Inflammatory macrophage treated with lipopolysaccharide for 4 hours (primary cell): ENCODE measurements around the gene SEC24D.

Experiments used
- DNase-seq: peaks from one replicate; pipeline ENCODE4 v3.0.0-alpha.2; 2020

SEC24D gene

GRCh38 chr4:118772081-118772766, 63.7 kb downstream of the SEC24D start:
- DNase-seq = peak; percentile 48

GRCh38 chr4:118770741-118771187, 65.2 kb downstream of the SEC24D start:
- no peak for DNase-seq

DNA sequence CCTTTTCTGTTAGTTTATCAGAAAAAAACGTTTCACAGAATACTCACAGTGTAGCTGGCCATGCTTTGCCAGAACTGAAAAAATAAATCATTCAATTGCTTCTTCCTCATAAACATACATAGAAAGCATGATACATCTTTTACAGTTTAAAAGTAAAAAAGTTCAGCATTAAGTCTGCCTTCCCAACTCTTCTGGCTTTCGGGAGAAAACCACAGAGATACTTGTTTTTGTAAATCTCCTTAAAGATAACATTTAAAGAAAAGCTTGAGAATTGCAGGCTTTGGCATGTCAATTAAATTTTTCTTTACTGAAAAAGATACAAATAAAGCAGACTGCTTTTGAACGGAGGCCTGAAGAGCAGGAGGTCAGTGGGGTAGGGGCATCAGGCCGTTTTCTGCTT, 66.8 kb downstream of the SEC24D start:
- no peak for DNase-seq

DNA sequence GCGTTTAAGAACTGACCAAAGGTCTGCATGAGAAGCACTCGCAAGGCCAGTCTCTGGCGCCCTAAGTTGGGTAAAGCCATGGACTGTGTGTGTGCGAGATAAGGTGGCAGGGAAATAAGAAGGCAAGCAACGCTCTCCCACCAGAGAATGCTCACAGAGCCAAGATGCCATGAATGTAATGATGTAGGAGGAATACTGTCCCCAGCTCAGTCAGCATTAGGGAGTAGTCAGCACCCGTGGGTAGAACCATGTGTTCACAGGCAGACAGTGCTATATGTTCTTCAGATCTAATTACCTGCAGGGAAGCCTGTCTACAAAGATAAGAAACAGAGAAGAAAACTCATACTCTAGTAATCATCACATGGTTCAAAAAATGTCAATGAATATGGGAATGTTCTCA, 68.8 kb downstream of the SEC24D start:
- DNase-seq = no peak

- no peak for DNase-seq
Measured at GRCh38 chr4:118765399-118765798, 70.5 kb downstream of the SEC24D start.

DNA sequence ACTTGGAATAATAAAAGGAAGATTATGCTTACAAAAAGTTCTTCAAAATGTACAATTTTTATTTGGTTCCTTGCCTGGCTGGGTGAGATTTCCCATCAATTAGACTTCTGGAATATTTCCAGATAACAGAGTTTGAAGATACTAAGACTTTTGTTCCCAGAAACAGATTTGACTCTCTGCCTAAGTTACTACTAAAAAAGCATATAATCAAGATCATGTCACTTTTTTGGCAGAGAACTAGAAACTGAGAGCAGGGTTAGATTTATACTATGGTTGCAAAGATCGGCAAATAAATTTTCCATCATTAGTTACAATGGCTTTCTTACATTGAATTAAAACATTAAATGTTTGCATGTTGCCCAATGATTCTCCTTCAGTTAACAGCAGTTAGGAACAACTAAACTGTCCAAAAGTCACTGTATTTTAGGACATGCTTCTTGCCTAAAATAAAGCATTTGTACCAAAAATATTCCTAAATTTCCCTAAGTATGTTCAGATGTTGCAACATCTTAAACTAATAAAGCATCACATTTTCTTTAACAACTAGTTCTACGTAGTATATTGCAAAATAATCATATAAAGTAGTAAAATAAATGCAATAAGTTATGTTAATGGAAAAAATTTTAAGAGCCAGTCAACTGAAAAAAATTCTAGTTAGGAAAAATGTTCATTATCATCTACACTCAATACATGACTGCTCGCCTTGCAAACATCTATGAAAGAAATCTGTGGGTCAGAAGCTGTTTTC, 73.0 kb downstream of the SEC24D start:
- DNase-seq = no peak

DNA sequence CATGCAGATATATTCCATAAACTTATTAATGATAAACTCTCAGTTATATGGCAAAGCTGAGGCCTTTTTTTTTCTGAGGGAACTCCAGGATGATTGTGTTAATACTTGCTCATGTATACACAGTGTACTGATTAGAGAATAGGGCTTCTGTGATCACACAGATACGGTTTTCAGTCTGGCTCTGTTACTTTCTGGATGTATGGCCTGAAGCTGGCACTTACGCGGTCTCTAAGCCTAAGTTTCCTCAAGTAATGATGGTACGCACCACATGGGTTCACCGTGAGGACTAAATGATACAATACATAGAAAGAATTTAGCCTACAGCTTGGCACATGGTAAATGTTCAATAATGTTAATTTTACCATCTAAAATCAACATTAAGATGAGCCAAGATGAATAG, 73.8 kb downstream of the SEC24D start:
- no peak for DNase-seq

GRCh38 chr4:118761397-118762016, 74.4 kb downstream of the SEC24D start:
- no peak for DNase-seq

- peak; percentile 12 for DNase-seq
Measured at GRCh38 chr4:118760493-118760892, 75.4 kb downstream of the SEC24D start.

GRCh38 chr4:118760092-118760491, 75.8 kb downstream of the SEC24D start:
- no peak for DNase-seq

DNA sequence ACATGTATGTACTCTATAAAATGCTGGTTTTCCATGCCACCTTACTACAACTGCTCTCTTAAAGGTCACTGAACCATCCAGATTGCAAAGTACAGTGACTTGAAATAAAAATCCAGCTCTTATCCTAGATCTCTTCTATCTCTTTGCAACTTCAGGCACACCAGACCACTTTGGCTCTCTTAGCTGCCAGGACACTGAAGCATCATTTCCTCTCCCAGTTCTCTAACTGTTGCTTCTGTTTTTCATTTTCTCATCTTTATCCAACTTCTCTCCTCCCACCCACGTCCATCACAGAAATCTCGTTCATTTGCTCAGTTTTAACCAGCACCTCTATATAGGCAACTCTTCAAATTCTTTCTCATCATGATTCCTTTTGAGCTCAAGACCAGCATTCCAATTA, 76.4 kb downstream of the SEC24D start:
- DNase-seq = no peak

DNA sequence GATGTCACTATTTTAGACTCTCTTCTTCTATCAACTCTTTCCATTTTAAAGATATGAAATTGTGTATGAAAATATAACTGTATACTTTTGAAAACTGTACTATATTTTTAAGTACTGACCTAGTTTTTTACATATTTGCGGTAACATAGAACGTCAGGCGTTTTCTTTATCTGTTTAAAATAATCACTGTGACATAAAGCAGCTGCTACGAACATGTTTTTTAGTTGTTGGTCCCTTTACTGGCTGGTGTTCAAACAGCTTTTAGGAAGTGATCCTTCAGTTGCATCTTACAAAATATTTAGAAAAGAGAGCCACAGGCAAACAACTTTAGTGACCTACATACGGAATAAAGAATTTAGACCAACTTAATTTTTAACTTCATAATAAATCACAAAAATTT, 77.6 kb downstream of the SEC24D start:
- DNase-seq = no peak

DNA sequence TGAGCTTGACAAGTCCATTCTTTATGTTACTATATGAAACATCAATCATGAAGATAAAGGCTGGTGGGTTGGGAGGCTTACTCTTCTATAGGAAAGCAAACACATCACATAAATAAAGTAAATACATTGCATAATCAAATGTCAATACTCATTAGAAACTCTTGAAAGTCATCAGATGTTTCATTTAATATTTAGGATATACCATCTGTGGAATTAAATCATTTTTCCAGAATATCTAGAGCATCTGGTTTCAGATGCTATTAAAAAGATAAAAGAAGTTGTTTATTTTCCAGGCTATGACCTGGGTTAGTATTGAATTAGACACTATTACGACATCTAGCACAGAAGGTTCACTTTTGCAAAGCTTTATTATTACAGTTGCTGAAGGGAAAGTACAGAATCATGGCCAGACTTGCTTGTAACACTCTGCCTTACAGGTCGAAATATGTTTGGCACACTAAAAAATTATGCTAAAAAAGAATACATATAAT, 78.1 kb downstream of the SEC24D start:
- no peak for DNase-seq

- no peak for DNase-seq
Measured at GRCh38 chr4:118756958-118757357, 79.0 kb downstream of the SEC24D start.

GRCh38 chr4:118756429-118756828, 79.5 kb downstream of the SEC24D start:
- DNase-seq = no peak

GRCh38 chr4:118755438-118756226, 80.3 kb downstream of the SEC24D start:
- DNase-seq = no peak

DNA sequence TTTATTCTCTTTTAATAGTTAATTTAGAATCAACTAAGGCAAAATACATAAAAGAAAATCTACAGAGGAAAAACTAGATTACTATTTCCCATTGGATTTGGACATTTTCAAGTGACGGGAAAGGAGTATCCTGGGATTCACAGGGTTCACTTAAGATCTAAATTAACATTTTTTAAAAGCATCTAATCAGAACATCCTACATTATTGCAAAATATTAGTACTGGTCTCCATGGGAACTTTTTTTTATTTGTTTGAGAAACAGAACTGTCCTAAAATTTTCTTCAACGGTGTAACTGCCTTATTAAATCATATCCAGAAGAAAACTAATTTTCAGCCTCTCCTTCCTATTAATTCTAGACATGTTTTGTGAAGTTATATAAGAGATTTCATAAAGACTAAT, 81.0 kb downstream of the SEC24D start:
- DNase-seq = no peak

GRCh38 chr4:118753685-118754084, 82.2 kb downstream of the SEC24D start:
- no peak for DNase-seq

- no peak for DNase-seq
Measured at GRCh38 chr4:118753096-118753495, 82.8 kb downstream of the SEC24D start.

DNA sequence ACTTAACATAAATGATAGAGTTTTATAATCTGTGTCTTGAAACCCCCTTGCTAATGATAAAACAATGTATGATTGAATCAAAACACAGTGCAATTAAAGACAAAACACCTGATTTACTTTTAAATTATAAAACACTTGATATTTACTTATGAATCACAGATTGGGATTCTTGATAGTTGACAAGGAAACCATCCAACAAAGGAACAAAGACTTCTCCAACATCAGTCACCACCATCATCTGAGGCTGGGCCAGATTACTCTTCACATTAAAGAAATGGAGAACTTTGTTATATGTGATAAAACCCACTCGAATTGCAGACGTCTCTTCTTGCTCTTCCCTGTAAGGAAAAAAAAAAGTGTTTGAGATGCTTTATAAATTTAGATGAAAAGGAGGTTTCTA, 83.4 kb downstream of the SEC24D start:
- DNase-seq = no peak

GRCh38 chr4:118751629-118752323, 84.2 kb downstream of the SEC24D start:
- DNase-seq = no peak

DNA sequence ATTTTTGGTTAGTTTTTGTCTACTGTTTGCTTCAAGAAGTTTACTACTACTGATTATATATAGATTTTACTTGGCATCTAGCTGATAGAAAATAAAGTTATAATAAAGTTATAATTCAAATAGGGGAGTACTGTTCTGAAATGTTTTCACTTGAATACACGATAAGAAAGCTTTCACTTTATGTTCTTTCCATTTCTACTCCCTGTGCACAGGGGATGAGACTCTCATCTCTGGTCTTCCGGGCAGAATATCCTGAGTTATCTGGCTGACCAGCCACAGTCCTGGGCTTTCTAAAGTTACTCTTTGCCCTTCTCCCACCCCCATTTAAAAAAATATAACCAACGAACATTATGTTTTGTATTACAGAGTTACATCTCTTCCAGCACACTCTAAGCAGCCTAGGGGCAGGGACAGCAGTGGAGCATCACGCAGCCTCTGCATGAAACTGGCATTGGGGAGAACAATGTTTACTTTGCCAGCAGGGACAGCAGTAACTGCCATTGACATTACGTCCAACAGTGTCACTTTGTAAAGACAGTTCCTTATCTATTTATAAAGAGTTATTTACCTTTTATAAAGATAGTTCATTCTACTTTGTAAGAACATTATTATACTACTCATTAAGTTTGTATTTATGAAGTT, 86.5 kb downstream of the SEC24D start:
- no peak for DNase-seq
